Endodermal cell (in vitro differentiated cells): ENCODE results near the gene STK26. TPM values are rescaled to one million over a fixed set of nuclear protein-coding genes. Genes with fewer than 3 reads are reported as not detected.
A peak's percentile ranks its signal among the peaks of the same experiment; 100 is the strongest.

Experiments
- DNase-seq: peaks from one replicate; pipeline ENCODE4 v3.0.0-alpha.2; 2017
- H3K27ac ChIP-seq: 2 replicates; pipeline ENCODE4 v1.5.1; 2013; ENCODE audit warnings: mild to moderate bottlenecking, low read depth, low read length, moderate library complexity
- H3K27me3 ChIP-seq: 2 replicates; pipeline ENCODE4 v1.6.1; 2013; ENCODE audit warnings: mild to moderate bottlenecking, low read length, moderate library complexity; ENCODE audit not compliant: insufficient read depth, control insufficient read depth, poor library complexity, severe bottlenecking
- H3K36me3 ChIP-seq: 2 replicates; pipeline ENCODE4 v1.7.0; 2013; ENCODE audit warnings: mild to moderate bottlenecking, low read length, moderate library complexity; ENCODE audit not compliant: control insufficient read depth, insufficient read depth
- H3K4me1 ChIP-seq: one replicate; pipeline ENCODE4 v1.7.0; 2013; ENCODE audit warnings: low read length; ENCODE audit not compliant: control insufficient read depth, insufficient read depth
- H3K4me3 ChIP-seq: 2 replicates; pipeline ENCODE4 v1.5.1; 2013; ENCODE audit warnings: mild to moderate bottlenecking, low read length, moderate library complexity
- H3K9ac ChIP-seq: 2 replicates; pipeline ENCODE4 v1.6.1; 2013; ENCODE audit warnings: mild to moderate bottlenecking, low read length, moderate library complexity; ENCODE audit not compliant: poor library complexity, severe bottlenecking; ENCODE audit errors: extremely low read depth
- H3K9me3 ChIP-seq: 2 replicates; pipeline ENCODE4 v1.6.1; 2013; ENCODE audit warnings: mild to moderate bottlenecking, low read length, moderate library complexity; ENCODE audit not compliant: control insufficient read depth
- H3K27ac Mint-ChIP-seq: 2 replicates; pipeline ENCODE4 v1.8.0; 2020; ENCODE audit warnings: mixed read lengths
- H3K27me3 Mint-ChIP-seq: 2 replicates; pipeline ENCODE4 v1.8.0; 2021; ENCODE audit warnings: mild to moderate bottlenecking, mixed read lengths; ENCODE audit not compliant: insufficient read depth
- H3K36me3 Mint-ChIP-seq: 2 replicates; pipeline ENCODE4 v1.8.0; 2020; ENCODE audit warnings: low read depth, mixed read lengths
- H3K4me1 Mint-ChIP-seq: 2 replicates; pipeline ENCODE4 v1.8.0; 2020; ENCODE audit warnings: mixed read lengths
- H3K4me3 Mint-ChIP-seq: 2 replicates; pipeline ENCODE4 v1.8.0; 2020; ENCODE audit warnings: mild to moderate bottlenecking, moderate library complexity, mixed read lengths
- H3K9me3 Mint-ChIP-seq: 2 replicates; pipeline ENCODE4 v1.8.0; 2020; ENCODE audit warnings: mild to moderate bottlenecking, mixed read lengths
- WGBS, 2 experiments: methylation state at CpG; one replicate each; pipeline versions ENCODE4 v1.1.5 to v1.1.7; 2013; ENCODE audit warnings: missing lambda C conversion rate in 2 of 2, mixed read lengths in 1 of 2; ENCODE audit not compliant: insufficient coverage in 1 of 2, insufficient read length in 1 of 2; 5-methylcytosine and 5-hydroxymethylcytosine counted together
- total RNA-seq, 2 donors: library from RNA; stranded (reverse); fragmentation: NEBNext Ultra II Directional in 1 of 2; extraction: Animal tissue kit (Norgen Biotek cat#: 25700) in 1 of 2; gene quantifications; 2 replicates in 1 of 2; 3 replicates in 1 of 2; pipeline ENCODE4 v1.2.1, GENCODE V29; 2021
- TF ChIP-seq, protein P1 (sequence below): fragments of 200-600 bp; sonication (generic); conservative IDR thresholded peaks from 2 replicates; pipeline ENCODE4 v1.5.0; 2021; ENCODE audit warnings: antibody characterized with exemption, mild to moderate bottlenecking

STK26 gene
- total RNA-seq, 2 donors from 2014 or later: 105 to 140 TPM

DNA sequence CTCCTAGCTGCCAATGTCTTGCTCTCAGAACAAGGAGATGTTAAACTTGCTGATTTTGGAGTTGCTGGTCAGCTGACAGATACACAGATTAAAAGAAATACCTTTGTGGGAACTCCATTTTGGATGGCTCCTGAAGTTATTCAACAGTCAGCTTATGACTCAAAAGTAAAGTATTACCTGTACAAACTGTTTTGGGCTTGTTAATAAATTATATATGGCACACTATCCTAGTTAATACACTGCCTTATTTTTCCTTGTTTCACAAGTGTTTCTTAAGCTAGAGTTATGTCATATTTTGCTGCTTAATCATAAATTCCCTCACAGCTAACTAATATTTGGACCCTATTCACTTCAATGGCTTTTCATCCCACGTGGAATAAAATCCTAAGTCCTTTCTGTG, 45.3 kb downstream of the STK26 start:
- peaks cover 33% of the 10 kb centered on the region for H3K36me3 Mint-ChIP-seq
- Histone ChIP-seq H3K36me3 (peaks cover 67% of the 10 kb centered on the region), H3K4me1 (no peaks in the 10 kb centered on the region), H3K4me3 (no peak overlapping the region), H3K27me3 (no peaks in the 10 kb centered on the region), H3K9ac (no peak overlapping the region), H3K27ac (no peak overlapping the region), H3K9me3 (no peaks in the 10 kb centered on the region)
- H3K4me1 Mint-ChIP-seq: peaks cover 10% of the 10 kb centered on the region
- no peak overlapping the region for H3K27ac Mint-ChIP-seq
- no peak for DNase-seq
- TF ChIP-seq, protein P1, sequence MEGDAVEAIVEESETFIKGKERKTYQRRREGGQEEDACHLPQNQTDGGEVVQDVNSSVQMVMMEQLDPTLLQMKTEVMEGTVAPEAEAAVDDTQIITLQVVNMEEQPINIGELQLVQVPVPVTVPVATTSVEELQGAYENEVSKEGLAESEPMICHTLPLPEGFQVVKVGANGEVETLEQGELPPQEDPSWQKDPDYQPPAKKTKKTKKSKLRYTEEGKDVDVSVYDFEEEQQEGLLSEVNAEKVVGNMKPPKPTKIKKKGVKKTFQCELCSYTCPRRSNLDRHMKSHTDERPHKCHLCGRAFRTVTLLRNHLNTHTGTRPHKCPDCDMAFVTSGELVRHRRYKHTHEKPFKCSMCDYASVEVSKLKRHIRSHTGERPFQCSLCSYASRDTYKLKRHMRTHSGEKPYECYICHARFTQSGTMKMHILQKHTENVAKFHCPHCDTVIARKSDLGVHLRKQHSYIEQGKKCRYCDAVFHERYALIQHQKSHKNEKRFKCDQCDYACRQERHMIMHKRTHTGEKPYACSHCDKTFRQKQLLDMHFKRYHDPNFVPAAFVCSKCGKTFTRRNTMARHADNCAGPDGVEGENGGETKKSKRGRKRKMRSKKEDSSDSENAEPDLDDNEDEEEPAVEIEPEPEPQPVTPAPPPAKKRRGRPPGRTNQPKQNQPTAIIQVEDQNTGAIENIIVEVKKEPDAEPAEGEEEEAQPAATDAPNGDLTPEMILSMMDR: no peak
- no peak overlapping the region for H3K4me3 Mint-ChIP-seq
- WGBS, 2 experiments: 94% methylated on average over 1 of the region's 1 CpG; no CpG with 5 or more reads in 1 of the 2 experiments
- no peaks in the 10 kb centered on the region for H3K9me3 Mint-ChIP-seq
- no peaks in the 10 kb centered on the region for H3K27me3 Mint-ChIP-seq

DNA sequence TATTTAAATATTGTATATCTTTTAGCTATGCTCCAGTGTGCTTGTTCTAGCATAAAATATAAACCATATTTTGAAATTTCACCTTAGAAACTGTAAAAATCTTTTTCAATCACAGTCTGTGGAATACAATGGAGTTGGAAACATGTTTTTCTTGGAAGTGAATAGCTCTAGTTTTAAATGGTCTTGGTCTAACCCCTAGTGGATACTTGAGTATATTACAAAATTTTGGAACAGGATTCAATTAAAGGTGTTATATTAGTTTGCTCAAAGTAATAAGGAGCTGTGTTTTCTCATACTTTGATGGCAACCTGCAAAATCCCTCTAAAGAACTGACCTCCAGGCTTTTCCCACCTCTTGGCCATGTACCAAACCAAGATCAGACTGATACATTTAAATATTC, 48.2 kb downstream of the STK26 start:
- H3K36me3 ChIP-seq: peaks cover 83% of the 10 kb centered on the region
- H3K4me3 ChIP-seq: no peak overlapping the region
- H3K27ac ChIP-seq: no peak overlapping the region
- H3K9me3 Mint-ChIP-seq: no peaks in the 10 kb centered on the region
- DNase-seq: no peak
- H3K4me1 Mint-ChIP-seq: peaks cover 4% of the 10 kb centered on the region
- H3K4me3 Mint-ChIP-seq: no peak overlapping the region
- H3K27me3 Mint-ChIP-seq: no peaks in the 10 kb centered on the region
- no peak overlapping the region for H3K9ac ChIP-seq
- TF ChIP-seq, protein P1: peak; percentile 66
- no peaks in the 10 kb centered on the region for H3K9me3 ChIP-seq
- no peaks in the 10 kb centered on the region for H3K27me3 ChIP-seq
- H3K4me1 ChIP-seq: no peaks in the 10 kb centered on the region
- peaks cover 34% of the 10 kb centered on the region for H3K36me3 Mint-ChIP-seq
- no peak overlapping the region for H3K27ac Mint-ChIP-seq

DNA sequence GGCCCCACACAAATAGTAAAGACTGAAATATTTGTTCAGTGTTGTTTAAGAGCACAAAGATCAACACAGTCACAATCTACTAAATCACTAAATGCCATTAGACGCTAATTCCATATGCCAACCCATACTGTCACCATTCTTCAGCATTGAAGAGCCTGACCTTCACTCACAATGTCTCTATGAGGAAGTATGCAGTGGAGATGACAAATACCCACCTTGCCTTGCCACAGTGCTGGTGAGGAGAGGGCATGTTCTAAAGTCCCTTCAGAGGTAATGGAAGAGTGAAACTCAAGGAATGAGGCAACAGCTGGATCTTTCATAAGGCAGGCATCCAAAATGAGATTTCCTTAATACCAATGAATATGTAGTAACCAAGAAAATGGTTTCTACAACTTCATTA, 54.3 kb downstream of the STK26 start:
- Histone ChIP-seq H3K36me3 (peaks cover 37% of the 10 kb centered on the region), H3K9ac (no peak overlapping the region), H3K27ac (no peak overlapping the region), H3K27me3 (no peaks in the 10 kb centered on the region), H3K9me3 (no peaks in the 10 kb centered on the region), H3K4me1 (no peaks in the 10 kb centered on the region), H3K4me3 (no peak overlapping the region)
- Mint-ChIP-seq H3K27ac (no peak overlapping the region), H3K4me3 (no peak overlapping the region), H3K27me3 (no peaks in the 10 kb centered on the region), H3K4me1 (no peaks in the 10 kb centered on the region), H3K36me3 (peaks cover 9% of the 10 kb centered on the region), H3K9me3 (no peaks in the 10 kb centered on the region)
- no peak for DNase-seq
- 100% methylated on average over 1 of the region's 1 CpG; no CpG with 5 or more reads in 1 of the 2 experiments for WGBS, 2 experiments
- TF ChIP-seq, protein P1: no peak
